GM18505 (cell line): Measurements from ENCODE around the gene TUT1.
A peak's percentile ranks its signal among the peaks of the same experiment; 100 is the strongest.
"Not testable (repeated sequence)": the region's sequence is repeated elsewhere in the genome, so short reads cannot be mapped to it uniquely, and the experiment has no call there.

Experiments used
- ATAC-seq: cut with Tn5 transposase; IDR thresholded peaks from one replicate; pipeline ENCODE4 v1.9.1; 2021; ENCODE audit not compliant: unreplicated experiment
- POLR2A ChIP-seq: IDR thresholded peaks from 4 replicates; pipeline ENCODE4 v1.6.1; 2011; ENCODE audit warnings: borderline replicate concordance; ENCODE audit not compliant: insufficient read depth, insufficient read length; ENCODE audit errors: extremely low read depth

Gene TUT1

DNA sequence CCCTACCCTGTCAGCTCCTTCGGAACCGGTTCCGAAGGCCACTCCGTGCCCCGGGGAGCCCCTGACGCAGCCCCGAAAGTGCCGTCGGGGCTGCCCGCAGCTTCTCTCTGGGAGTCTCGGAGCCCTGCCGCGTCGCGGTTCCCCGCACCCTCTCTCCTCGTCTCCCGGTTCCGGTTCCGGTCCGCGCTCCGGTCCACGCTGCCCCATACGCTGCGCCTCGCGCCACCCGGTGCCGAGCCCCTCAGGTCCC lies 9.7 kb upstream of the TUT1 start:
- no peak for ATAC-seq

GRCh38 chr11:62600367-62601121 lies 9.2 kb upstream of the TUT1 start:
- no peak for ATAC-seq
- TF ChIP-seq POLR2A, result no peak

More for the DNA sequence above, 9.7 kb upstream of the TUT1 start:
- peak; percentile 22 for TF ChIP-seq POLR2A

GRCh38 chr11:62599901-62600300 lies 8.6 kb upstream of the TUT1 start:
- ATAC-seq, result no peak
- no peak for TF ChIP-seq POLR2A

DNA sequence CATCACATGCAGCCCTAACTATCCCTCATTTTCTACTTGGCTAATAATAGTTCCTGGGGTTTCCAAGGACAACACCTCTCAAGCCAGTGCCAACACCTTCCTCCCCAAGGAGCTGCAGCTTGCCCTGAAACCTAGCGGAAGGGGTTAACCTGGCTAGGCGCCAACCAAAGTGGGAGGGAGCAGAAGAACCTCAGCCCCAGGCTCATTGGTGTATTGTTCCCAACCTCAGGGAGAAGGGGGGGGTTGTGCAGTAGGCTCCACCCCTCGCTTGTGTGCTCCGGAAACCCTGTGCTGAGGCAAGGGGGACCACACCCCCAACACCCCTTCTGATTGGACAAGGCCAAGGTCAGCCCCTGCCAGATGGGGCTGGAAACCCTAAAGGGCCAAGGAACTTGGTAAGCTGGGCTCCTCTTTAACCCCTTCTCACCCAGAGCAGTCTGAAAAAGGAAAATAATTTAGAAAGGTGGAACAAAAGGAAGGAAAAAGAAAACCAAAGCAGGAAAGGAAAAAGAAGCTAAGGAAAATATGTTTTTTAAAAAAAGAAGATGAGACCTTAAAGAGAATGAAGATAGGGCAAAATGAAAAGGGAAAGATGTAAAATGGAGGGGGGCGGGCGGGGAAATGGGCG lies 7.9 kb upstream of the TUT1 start:
- ATAC-seq, result peak; percentile 42
- TF ChIP-seq POLR2A, result no peak

- TF ChIP-seq POLR2A, result no peak
- no peak for ATAC-seq
These were observed 3.8 kb upstream of the TUT1 start for GRCh38 chr11:62595124-62595523.

DNA sequence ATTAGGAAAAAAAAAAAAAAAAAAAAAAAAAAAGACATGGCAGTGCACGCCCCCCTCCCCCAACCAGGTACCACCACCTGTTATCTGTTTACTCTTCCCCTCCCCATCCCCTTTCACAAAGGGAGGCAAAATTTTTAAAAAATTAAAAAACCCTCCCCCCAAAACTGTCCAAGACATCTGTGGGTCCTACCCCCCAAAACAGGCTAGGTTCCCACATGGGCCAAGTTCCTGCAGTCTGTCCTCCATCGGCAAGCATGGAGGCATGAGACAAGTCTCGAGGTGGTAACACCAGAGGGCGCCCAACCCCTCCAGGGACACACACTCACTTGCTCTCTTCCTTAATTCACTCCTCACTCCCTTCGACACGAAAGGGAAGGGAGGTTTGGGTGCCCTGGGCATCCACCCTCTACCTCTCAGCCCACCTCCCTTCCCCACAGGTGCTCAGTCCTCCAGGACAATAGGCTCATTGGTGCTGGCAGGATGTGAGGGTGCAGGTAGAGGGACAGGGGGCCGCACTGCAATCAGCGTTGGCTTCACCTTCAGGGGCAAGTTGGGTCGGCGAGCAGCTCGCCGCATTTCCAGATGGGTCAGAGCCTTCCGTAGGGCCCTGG lies 2.2 kb upstream of the TUT1 start:
- no peak for ATAC-seq
- TF ChIP-seq POLR2A, result no peak

DNA sequence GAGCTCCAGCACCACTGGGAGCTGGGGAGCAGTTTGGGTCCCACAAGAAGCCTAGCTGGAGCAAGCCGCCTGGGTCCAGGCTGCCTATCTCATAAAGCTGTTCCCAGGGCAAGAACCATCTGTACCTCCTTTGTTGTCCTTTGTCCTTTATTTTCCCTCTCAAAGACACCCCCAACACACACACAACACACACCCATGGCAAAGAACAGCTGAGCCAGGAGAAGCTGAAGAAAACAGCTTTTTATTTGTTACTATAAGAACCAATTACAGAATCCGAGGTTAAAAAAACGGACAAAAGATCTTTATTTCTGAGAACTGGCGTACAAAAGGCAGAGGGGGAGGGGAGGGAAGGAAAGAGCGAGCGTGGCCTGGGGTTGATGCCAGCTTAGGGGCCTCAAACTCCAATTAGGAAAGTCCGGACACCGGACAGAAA lies 1.7 kb upstream of the TUT1 start:
- no peak for TF ChIP-seq POLR2A
- ATAC-seq, result no peak

- ATAC-seq, result no peak
- TF ChIP-seq POLR2A, result no peak
These were observed 958 bp upstream of the TUT1 start for GRCh38 chr11:62592146-62592815.

GRCh38 chr11:62588966-62589637 lies 2.2 kb downstream of the TUT1 start:
- no peak for ATAC-seq
- no peak for TF ChIP-seq POLR2A

DNA sequence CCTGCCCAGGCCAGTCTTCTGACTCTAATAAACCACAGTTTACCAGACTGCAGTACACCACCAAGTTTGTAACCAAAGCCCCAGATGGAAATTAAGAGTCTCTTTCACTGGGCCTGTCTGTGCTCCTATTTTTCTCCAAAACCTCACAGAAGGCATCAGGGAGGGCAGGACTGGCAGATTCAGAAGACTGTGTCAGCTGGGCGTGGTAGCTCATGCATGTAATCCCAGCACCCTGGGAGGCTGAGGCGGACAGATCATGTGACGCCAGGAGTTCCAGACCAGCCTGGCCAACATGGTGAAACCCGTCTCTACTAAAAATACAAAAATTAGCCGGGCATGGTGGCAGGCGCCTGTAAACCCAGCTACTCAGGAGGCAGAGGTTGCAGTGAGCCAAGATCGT lies 6.0 kb downstream of the TUT1 start:
- not testable (repeated sequence) for ATAC-seq

GRCh38 chr11:62581735-62582134 lies 9.6 kb downstream of the TUT1 start:
- not testable (repeated sequence) for ATAC-seq

DNA sequence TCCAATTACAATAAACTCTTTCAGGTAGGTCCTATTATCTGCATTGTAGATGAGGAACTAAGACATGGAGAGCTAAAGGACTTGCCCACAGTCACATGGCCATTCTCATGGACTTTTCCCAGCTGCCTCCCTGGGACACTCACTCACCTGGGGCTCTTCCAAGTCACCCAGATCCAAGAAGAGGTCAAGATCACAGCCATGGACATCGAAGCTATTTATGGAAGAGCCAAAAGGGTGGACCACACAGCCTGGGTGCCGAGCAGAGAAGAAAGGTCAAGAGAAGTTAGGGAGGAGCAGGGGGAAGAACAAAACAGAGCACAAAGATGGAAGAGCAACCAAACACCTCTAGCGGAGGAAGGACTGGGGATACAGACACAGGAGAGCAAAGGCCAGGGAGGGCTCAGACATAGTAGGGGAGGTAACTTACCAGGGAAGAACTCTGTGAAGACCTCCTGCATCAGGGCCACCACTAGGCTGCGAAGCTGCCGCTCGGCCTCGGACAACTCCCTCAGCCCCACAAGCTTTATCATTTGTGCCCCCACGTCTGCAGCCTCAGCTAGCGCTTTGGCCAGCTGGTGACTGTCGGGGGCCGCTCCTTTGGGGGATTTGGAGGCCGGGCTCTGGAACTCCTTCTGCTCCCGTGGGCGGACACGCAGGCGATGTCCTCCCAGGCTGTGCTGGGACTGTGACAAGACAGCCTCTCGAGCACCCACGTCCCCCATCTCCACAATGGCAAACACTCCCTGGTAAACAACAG lies 10.2 kb downstream of the TUT1 start:
- no peak for TF ChIP-seq POLR2A
- ATAC-seq, result no peak

- TF ChIP-seq POLR2A, result no peak
- no peak for ATAC-seq
These were observed 12.1 kb downstream of the TUT1 start for GRCh38 chr11:62579252-62579651.
